PC-9 (cell line): ENCODE measurements around the gene TNFRSF9.

Experiments
- EZH2 ChIP-seq: fragments of 200-600 bp; sonication (generic); IDR thresholded peaks from 2 replicates; pipeline ENCODE4 v1.8.0; 2017; ENCODE audit warnings: antibody characterized with exemption, low read depth
- TF ChIP-seq, protein P1 (sequence below): fragments of 200-600 bp; sonication (generic); conservative IDR thresholded peaks from 2 replicates; pipeline ENCODE4 v1.6.1; 2017; ENCODE audit warnings: mixed run types, antibody characterized with exemption, mild to moderate bottlenecking, moderate library complexity

DNA sequence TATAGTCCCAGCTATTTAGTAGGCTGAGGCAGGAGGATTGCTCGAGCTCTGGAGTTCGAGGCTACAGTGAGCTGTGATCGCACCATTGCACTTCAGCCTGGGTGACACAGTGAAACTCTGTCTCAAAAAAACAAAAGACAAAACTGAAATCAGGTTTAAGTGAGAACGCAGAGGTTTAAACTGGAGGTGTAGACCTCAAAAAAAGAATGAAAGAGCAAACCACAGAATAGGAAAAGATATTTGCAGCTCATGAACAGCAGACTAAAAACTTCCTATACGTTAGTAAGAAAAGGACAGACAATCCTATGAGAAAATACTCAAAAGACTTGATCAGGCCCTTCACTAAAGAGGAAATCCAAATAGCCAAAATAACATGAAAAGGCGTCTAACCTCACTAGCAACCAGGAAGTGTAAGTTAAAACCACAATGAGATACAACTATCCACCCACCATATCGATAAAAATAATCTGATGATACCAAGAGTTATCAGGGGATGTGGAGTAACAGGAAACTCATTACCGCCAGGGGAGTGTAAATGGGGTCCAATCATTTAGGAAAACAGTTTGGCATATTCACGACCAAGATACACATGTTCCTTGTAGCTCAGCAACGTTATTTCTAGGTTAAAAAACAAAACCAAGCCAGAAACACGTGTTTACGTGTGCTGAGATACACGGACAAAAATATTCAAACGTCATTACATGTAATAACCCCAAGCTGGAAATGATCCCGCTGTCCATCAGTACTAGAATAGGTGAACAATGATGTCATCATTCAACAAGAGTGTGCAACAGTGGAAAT is 9.8 kb downstream of the TNFRSF9 start:
- TF ChIP-seq, protein P1, sequence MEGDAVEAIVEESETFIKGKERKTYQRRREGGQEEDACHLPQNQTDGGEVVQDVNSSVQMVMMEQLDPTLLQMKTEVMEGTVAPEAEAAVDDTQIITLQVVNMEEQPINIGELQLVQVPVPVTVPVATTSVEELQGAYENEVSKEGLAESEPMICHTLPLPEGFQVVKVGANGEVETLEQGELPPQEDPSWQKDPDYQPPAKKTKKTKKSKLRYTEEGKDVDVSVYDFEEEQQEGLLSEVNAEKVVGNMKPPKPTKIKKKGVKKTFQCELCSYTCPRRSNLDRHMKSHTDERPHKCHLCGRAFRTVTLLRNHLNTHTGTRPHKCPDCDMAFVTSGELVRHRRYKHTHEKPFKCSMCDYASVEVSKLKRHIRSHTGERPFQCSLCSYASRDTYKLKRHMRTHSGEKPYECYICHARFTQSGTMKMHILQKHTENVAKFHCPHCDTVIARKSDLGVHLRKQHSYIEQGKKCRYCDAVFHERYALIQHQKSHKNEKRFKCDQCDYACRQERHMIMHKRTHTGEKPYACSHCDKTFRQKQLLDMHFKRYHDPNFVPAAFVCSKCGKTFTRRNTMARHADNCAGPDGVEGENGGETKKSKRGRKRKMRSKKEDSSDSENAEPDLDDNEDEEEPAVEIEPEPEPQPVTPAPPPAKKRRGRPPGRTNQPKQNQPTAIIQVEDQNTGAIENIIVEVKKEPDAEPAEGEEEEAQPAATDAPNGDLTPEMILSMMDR: no peak
- TF ChIP-seq EZH2: no peak
